ELR (cell line): ENCODE results near the gene USP30.
"Not testable (repeated sequence)": the region's sequence is repeated elsewhere in the genome, so short reads cannot be mapped to it uniquely, and the experiment has no call there.

Experiments used
- DNase-seq: peaks from one replicate; pipeline ENCODE4 v3.0.0-alpha.2; 2015; ENCODE audit warnings: low read depth

The USP30 gene

GRCh38 chr12:109052414-109053323 lies at the start of gene USP30:
Gene USP30, plus strand, starts transcription at chr12:109052576. Its CDS starts 103 bp downstream, at chr12:109052679.
- DNase-seq, result peak; percentile 88

- no peak for DNase-seq
Measured at GRCh38 chr12:109004017-109004416, 48.4 kb upstream of the USP30 start.

DNA sequence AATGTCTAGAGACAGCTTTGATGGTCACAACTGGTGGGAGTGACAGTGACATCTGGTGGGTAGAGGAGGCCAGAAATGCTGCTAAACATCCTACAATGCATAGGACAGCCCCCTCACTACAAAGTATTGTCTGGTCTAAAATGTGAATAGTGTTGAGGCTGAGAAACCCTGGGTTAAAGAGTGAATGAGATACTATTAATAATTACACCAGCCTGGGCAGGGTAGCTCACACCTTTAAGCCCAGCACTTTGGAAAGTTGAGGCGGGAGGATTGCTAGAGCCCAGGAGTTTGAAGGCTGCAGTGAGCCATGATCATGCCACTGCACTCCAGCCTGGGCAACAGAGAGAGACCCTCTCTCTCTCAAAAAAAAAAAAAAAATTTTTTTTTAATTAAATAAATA lies 42.6 kb upstream of the USP30 start:
- DNase-seq, result no peak

DNA sequence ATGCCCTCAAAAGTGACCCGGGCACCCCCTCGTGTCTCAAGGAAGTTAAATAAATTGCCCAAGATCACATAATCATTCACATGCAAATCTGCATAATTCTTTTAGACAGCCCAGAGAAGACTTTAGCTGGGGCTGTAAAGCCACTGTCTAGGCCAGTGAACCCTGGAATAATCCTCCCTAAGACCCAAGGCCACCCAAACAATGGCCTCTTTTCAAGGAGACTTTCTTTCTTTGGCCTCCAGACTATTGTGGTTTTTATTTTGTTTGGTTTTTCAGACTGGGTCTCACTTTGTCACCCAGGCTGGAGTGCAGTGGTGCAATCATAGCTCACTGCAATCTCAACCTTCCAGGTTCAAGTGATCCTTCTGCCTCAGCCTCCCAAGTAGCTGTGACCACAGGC lies 42.1 kb upstream of the USP30 start:
- DNase-seq, result no peak

- DNase-seq, result no peak
Measured at GRCh38 chr12:109014984-109015765, 37.2 kb upstream of the USP30 start.

DNA sequence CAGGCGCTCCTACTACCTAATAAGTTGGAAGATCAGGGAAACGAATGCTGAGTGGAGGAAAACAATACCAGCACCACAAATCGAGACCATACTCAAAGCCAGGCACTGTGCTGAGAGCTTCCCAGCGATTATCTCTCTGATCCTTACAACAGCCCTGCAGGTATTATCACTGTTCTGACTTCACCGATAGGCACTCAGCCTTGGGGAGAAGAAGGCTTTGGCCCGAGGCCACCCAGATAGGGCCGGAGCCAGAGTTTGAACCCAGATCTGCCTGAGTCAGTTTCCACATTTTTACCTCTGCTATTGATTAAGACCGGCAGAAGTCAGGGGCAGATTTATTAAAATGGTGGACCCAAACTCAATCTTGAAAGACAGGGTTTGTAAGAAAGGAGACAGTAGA lies 36.4 kb upstream of the USP30 start:
- no peak for DNase-seq

- DNase-seq, result no peak
Measured at GRCh38 chr12:109016978-109017377, 35.4 kb upstream of the USP30 start.

GRCh38 chr12:109018296-109018695 lies 34.1 kb upstream of the USP30 start:
- no peak for DNase-seq

- DNase-seq, result no peak
Measured at GRCh38 chr12:109020146-109020795, 32.1 kb upstream of the USP30 start.

GRCh38 chr12:109020796-109021380 lies 31.5 kb upstream of the USP30 start, which contains the start of gene SVOP:
Gene SVOP, minus strand, starts transcription at chr12:109021068. Its CDS starts 200 bp downstream, at chr12:109020868.
- DNase-seq, result peak; percentile 76

DNA sequence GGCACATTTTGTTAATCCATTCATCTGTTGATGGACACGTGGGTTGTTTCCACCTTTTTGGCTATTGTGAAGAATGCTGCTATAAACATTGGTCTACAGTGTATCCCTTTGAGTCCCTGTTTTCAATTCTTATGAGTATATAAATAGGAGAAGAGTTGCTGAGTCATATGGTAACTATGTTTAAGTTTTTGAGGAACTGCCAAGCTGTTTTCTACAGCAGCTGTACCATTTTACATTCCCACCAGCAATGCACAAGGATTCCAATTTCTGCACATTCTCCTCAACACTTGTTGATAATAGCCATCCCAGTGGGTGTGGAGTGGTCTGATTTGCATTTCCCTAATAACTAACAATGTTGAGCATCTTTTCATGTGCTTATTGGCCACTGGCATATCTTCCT lies 24.6 kb upstream of the USP30 start:
- peak; percentile 26 for DNase-seq

DNA sequence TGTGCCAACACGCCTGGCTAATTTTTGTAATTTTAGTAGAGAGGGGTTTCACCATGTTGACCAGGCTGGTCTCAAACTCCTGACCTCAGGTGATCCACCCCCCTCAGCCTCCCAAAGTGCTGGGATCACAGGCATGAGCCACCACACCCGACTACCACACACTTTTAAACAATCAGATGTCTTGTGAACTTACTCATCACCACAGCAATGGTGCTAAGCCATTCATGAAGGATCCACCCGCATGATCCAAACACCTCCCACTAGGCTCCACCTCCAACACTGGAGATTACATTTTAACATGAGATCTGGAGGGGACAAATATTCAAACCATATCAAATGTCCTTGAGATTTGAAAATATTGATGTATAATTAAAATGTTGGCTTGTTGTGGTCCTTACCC lies 23.8 kb upstream of the USP30 start:
- DNase-seq, result peak; percentile 6

DNA sequence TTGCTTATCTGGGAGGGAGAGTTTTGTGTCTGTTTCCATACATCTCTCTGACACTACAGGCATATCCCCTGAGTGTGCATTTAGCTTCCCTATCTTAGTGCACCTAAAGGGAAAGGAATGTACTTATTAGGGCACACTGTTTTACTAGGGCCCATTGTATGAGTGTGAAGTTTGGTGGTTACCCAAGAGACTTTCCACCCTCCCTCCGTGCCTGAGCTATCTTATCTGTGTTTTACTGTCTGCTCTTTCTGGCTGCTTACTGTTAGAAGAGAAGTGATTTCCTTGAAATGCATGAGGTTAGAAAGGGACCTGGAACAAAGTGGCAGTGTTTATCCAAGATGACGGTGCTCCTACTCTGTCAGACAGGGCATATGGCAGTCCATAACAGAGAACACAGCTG lies 23.0 kb upstream of the USP30 start:
- DNase-seq, result no peak

DNA sequence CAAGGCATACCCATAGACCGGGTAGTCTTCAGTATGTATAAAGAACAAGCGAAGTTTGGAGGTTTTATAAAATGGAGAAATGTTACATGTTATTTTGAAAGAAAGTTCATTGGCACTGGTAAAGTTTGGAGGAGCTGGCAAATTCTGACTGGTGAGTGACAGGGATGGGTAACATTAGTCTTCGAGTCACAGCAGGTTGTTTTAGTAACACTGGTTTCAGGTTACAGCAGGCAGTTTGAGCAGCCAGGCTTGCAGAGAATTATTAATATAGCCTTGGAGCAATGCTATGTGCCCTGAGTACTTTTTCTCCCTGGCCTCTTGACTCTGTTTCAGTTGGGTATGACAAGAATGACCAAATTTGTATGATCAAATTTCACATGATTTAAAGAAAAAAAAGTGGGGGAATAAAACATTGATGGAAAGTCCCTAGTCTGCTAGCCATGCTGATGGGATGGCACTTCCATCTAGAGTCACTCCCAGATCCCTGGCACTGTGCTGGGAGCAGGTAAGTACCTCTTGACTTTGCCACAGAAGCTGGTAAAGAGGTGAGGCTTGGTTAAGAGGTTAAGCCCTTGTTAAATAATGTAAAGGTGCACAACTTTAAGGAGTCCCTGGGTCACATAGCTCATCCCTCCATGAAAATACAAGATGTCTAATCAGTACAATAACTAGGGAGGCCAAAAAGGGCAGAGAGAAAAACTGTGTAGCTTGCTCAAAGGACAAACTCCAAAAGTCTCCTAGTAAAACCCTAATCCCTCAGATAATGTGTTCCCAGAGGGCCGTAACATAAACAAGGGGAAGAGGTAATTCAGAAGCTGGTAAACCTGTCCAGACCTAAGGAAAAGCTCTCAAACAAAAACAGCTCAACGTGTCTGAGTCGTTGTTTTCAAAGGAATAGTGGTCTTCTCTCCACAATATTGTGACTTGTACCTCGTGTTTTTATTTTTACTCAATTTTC lies 18.9 kb upstream of the USP30 start:
- DNase-seq, result no peak

DNA sequence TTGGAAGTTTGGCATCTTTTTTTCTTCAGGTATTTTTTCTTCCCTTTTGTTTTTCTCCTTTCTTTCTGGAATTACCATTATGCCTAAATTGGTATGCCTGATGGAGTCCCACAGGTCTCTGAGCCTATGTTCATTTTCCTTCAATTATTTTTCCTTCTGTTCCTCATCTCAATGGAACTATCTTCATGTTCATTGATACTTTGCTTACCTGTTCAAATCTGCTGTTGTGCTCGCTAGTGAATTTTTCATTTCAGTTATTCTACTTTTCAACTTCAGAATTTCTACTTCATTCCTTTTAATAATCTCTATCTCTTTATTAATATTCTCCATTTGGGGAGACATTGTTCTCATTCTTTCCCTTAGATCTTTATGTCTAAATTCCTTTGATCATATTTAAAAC lies 15.4 kb upstream of the USP30 start:
- no peak for DNase-seq

- DNase-seq, result no peak
Measured at GRCh38 chr12:109044241-109044640, 8.1 kb upstream of the USP30 start.

- peak; percentile 53 for DNase-seq
Measured at GRCh38 chr12:109047081-109047805, 5.1 kb upstream of the USP30 start.

- DNase-seq, result not testable (repeated sequence)
Measured at GRCh38 chr12:109048706-109049105, 3.7 kb upstream of the USP30 start.

- not testable (repeated sequence) for DNase-seq
Measured at GRCh38 chr12:109049794-109050193, 2.6 kb upstream of the USP30 start.

GRCh38 chr12:109052097-109052413 lies 321 bp upstream of the USP30 start:
- no peak for DNase-seq
